Lower lobe of right lung (tissue), 2 donors: ENCODE results near the gene PHIP. TPM values are rescaled to one million over a fixed set of nuclear protein-coding genes. Genes with fewer than 3 reads are reported as not detected.

Experiments
- ATAC-seq, 2 donors: fragments of 200-7000 bp; cut with Tn5 transposase; one replicate each; pipeline ENCODE4 v1.9.1; 2020 to 2022; ENCODE audit warnings: mild to moderate bottlenecking in 2 of 2, moderate library complexity in 2 of 2
- DNase-seq: peaks from one replicate; pipeline ENCODE4 v3.0.0-alpha.2; 2020
- H3K27ac ChIP-seq: fragments of 200-600 bp; one replicate; pipeline ENCODE4 v1.8.0; 2022
- H3K27me3 ChIP-seq: fragments of 200-600 bp; one replicate; pipeline ENCODE4 v1.8.0; 2022; ENCODE audit warnings: low read depth
- H3K36me3 ChIP-seq: fragments of 200-600 bp; one replicate; pipeline ENCODE4 v1.8.0; 2022; ENCODE audit warnings: mild to moderate bottlenecking
- H3K4me1 ChIP-seq: fragments of 200-600 bp; one replicate; pipeline ENCODE4 v1.8.0; 2022
- H3K4me3 ChIP-seq: fragments of 200-600 bp; one replicate; pipeline ENCODE4 v1.8.0; 2022; ENCODE audit warnings: mild to moderate bottlenecking
- H3K9me3 ChIP-seq: fragments of 200-600 bp; one replicate; pipeline ENCODE4 v1.8.0; 2022
- intact Hi-C: fragments of 100-400 bp; cut with DNase I; formaldehyde crosslinking; loops from one replicate; pipeline ENCODE4 v1.11.0; 2022
- total RNA-seq: library from RNA; stranded (reverse); fragmentation: NEBNext Ultra II Directional; extraction: Animal tissue kit (Norgen Biotek cat#: 25700); gene quantifications from one replicate; pipeline ENCODE4 v1.2.1, GENCODE V29; 2021
- TF ChIP-seq, protein P1 (sequence below): fragments of 200-600 bp; IDR thresholded peaks from one replicate; pipeline ENCODE4 v1.8.0; 2022; ENCODE audit warnings: antibody characterized with exemption, mild to moderate bottlenecking
- donor health status: DM: no; HTN: yes; CAD: no; lungs with severe emphysema.

Gene PHIP
- total RNA-seq, 1 donor from 2014 or later, result 35.6 TPM

DNA sequence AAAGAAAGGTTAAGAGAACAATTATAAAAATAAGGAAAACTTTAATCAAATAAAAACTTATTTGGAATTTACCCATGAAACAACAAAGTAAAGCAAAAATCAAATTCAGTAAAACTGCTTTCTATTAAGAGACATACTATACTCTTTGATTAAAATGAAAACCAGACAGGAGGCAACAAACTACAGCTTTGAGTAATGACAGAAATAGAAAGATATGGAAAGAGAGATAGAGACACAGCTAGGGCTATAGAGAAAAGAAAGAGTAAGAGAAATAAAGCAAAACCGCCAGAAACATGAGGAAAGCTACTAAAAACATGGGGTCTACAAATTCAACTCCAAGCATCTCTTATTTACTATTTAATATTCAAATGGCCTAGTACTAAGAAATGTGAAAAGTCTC lies 67.6 kb downstream of the PHIP start:
- ATAC-seq (no peak), DNase-seq (no peak)
- intact Hi-C loops, result no loop called here
- no peak overlapping the region for H3K27ac ChIP-seq
- H3K27me3 ChIP-seq, result no peaks in the 10 kb centered on the region
- no peaks in the 10 kb centered on the region for H3K9me3 ChIP-seq
- peaks cover 5% of the 10 kb centered on the region for H3K4me1 ChIP-seq
- peaks cover 49% of the 10 kb centered on the region for H3K36me3 ChIP-seq
- TF ChIP-seq, protein P1, sequence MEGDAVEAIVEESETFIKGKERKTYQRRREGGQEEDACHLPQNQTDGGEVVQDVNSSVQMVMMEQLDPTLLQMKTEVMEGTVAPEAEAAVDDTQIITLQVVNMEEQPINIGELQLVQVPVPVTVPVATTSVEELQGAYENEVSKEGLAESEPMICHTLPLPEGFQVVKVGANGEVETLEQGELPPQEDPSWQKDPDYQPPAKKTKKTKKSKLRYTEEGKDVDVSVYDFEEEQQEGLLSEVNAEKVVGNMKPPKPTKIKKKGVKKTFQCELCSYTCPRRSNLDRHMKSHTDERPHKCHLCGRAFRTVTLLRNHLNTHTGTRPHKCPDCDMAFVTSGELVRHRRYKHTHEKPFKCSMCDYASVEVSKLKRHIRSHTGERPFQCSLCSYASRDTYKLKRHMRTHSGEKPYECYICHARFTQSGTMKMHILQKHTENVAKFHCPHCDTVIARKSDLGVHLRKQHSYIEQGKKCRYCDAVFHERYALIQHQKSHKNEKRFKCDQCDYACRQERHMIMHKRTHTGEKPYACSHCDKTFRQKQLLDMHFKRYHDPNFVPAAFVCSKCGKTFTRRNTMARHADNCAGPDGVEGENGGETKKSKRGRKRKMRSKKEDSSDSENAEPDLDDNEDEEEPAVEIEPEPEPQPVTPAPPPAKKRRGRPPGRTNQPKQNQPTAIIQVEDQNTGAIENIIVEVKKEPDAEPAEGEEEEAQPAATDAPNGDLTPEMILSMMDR, result no peak
- H3K4me3 ChIP-seq, result no peak overlapping the region

DNA sequence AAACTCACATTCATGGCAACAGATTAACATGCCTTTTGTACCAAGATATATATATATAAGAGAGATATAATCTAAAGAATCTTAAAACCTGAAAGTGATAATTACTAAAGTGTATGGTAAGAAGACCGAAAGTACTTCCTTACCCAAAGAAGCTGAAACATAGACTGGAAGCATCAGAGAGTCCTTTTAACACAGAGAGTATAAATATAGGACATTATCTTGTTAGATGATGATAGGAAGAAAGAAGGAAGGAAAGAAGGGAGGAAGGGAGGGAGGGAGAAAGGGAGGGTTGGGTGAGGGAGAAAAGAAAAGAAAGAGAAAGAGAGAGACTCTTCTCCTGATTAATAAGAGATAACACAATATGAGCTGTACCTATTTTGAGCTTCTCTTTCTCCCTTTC lies 68.2 kb downstream of the PHIP start:
- H3K36me3 ChIP-seq, result peaks cover 43% of the 10 kb centered on the region
- H3K27me3 ChIP-seq, result no peaks in the 10 kb centered on the region
- no peak for ATAC-seq
- intact Hi-C loops, result no loop called here
- DNase-seq, result no peak
- no peak overlapping the region for H3K27ac ChIP-seq
- TF ChIP-seq, protein P1, result no peak
- peaks cover 5% of the 10 kb centered on the region for H3K4me1 ChIP-seq
- no peaks in the 10 kb centered on the region for H3K9me3 ChIP-seq
- no peak overlapping the region for H3K4me3 ChIP-seq

DNA sequence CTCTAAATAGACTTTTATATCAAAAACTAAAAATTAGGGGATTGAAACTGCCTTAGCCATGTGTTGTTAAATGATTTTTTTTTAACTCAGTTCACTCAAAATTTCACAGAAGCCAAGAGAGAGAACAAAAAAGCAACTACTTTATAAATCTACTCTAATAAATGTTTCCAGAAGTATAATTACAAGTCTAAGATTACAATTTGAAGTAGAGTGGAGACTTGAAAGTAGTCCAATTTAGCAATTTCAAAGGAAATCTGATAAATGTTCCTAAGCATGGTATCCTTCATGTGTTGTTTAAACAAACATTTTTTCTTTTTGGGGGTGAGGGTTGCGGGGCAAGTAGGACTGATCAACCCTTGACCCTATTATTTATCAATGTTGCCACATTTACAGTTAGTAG lies 72.6 kb downstream of the PHIP start:
- DNase-seq (no peak), ATAC-seq (no peak)
- no peaks in the 10 kb centered on the region for H3K27me3 ChIP-seq
- TF ChIP-seq, protein P1, result no peak
- intact Hi-C loops, result no loop called here
- H3K4me3 ChIP-seq, result no peak overlapping the region
- peaks cover 5% of the 10 kb centered on the region for H3K4me1 ChIP-seq
- no peak overlapping the region for H3K27ac ChIP-seq
- H3K36me3 ChIP-seq, result peaks cover 50% of the 10 kb centered on the region
- no peaks in the 10 kb centered on the region for H3K9me3 ChIP-seq

DNA sequence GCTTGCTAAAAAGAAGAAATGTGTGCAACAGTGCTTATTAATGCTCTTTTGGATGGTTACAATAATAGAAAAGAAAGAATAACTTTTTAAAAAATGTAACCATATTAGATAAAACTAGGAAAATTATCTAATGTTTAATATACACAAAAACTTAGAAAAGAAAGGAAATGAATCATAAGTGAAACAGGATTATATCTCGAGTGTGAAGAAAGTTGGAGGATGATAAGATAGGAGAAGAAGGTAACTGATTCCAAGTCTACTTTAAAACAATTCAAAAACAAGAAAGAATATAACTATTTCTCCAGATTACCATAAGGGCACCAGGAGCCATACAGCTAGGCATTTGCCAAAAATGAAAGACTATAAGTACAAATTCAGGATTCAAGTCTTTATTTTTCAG lies 73.0 kb downstream of the PHIP start:
- no peak for DNase-seq
- TF ChIP-seq, protein P1, result no peak
- H3K9me3 ChIP-seq, result no peaks in the 10 kb centered on the region
- no peak for ATAC-seq
- peaks cover 50% of the 10 kb centered on the region for H3K36me3 ChIP-seq
- no peak overlapping the region for H3K27ac ChIP-seq
- no peaks in the 10 kb centered on the region for H3K27me3 ChIP-seq
- H3K4me1 ChIP-seq, result peaks cover 5% of the 10 kb centered on the region
- H3K4me3 ChIP-seq, result no peak overlapping the region
- intact Hi-C loops, result no loop called here

DNA sequence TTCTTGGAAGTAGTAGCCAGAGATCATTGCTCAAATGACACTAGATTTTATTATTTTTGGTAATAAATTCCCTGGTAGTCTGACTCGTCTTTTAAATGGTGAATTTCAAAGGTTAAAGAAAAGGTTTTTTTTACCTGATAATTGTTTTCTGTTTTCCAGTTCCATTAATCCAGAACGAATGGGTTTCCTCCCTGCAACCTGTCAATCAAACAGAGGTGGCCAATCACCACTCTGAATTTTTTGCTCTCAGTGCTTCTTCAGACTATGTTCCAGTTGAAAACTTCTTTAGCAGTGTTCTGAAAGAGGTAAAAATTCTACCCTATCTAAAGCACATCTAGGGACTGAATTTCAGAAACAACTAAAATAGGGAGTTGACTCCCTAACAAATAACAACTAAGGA lies 73.8 kb downstream of the PHIP start:
- TF ChIP-seq, protein P1, result no peak
- no peaks in the 10 kb centered on the region for H3K27me3 ChIP-seq
- ATAC-seq (no peak), DNase-seq (no peak)
- H3K9me3 ChIP-seq, result no peaks in the 10 kb centered on the region
- H3K4me1 ChIP-seq, result peaks cover 5% of the 10 kb centered on the region
- no peak overlapping the region for H3K4me3 ChIP-seq
- intact Hi-C loops, result no loop called here
- no peak overlapping the region for H3K27ac ChIP-seq
- peaks cover 53% of the 10 kb centered on the region for H3K36me3 ChIP-seq

DNA sequence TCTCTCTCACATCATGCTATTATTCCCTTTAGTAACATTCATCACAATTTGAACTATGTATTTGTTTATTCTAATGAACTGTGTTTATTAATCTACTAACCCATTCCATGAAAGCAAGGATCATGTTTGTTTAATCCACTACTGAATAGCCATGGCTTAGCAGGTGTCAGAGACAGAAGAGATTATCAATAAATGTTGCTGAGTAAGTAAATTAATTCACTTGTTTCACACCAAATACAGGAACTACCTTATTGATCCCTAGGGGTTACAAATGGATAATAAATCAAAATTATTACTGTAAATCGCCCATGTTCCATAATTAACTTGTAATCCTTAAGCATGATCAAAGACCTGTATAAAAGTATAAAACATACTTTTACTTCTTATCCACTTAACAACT lies 76.6 kb downstream of the PHIP start:
- Histone ChIP-seq H3K4me1 (peaks cover 5% of the 10 kb centered on the region), H3K27me3 (no peaks in the 10 kb centered on the region), H3K27ac (no peak overlapping the region), H3K9me3 (no peaks in the 10 kb centered on the region), H3K4me3 (no peak overlapping the region), H3K36me3 (peaks cover 72% of the 10 kb centered on the region)
- DNase-seq (no peak), ATAC-seq (no peak)
- intact Hi-C loops, result no loop called here
- TF ChIP-seq, protein P1, result no peak
